H9 (cell line): ENCODE data around the gene GAREM1. TPM values are rescaled to one million over a fixed set of nuclear protein-coding genes. Genes with fewer than 3 reads are reported as not detected.

Experiments used
- DNase-seq: peaks from one replicate; pipeline ENCODE4 v3.0.0-alpha.2; 2017
- H2AFZ ChIP-seq: one replicate; pipeline ENCODE4 v1.6.1; 2013; ENCODE audit warnings: mild to moderate bottlenecking, low read length, control low read depth, moderate library complexity
- H2AK5ac ChIP-seq: 2 replicates; pipeline ENCODE4 v1.6.1; 2013; ENCODE audit warnings: low read length, control low read depth, mixed read lengths; ENCODE audit not compliant: insufficient read length
- H2BK120ac ChIP-seq: one replicate; pipeline ENCODE4 v1.6.1; 2013; ENCODE audit warnings: low read depth, mild to moderate bottlenecking, low read length, control low read depth, inconsistent platforms; ENCODE audit not compliant: poor library complexity, severe bottlenecking
- H2BK12ac ChIP-seq: 2 replicates; pipeline ENCODE4 v1.6.1; 2013; ENCODE audit warnings: low read length, control low read depth, mixed read lengths, low read depth; ENCODE audit not compliant: insufficient read length
- H2BK15ac ChIP-seq: 2 replicates; pipeline ENCODE4 v1.6.1; 2013; ENCODE audit warnings: low read depth, low read length, control low read depth
- H2BK20ac ChIP-seq: one replicate; pipeline ENCODE4 v1.6.1; 2013; ENCODE audit warnings: low read depth, mild to moderate bottlenecking, low read length, control low read depth, inconsistent platforms; ENCODE audit not compliant: poor library complexity, severe bottlenecking
- H2BK5ac ChIP-seq: 2 replicates; pipeline ENCODE4 v1.6.1; 2013; ENCODE audit warnings: low read length, control low read depth, mixed read lengths; ENCODE audit not compliant: insufficient read length
- H3K14ac ChIP-seq: 2 replicates; pipeline ENCODE4 v1.6.1; 2013; ENCODE audit warnings: low read length, control low read depth; ENCODE audit not compliant: insufficient read depth
- H3K18ac ChIP-seq: 2 replicates; pipeline ENCODE4 v1.6.1; 2013; ENCODE audit warnings: low read depth, mild to moderate bottlenecking, mixed read lengths, low read length, control low read depth; ENCODE audit not compliant: insufficient read length
- H3K23ac ChIP-seq: 2 replicates; pipeline ENCODE4 v1.6.1; 2013; ENCODE audit warnings: low read length, control low read depth, mixed read lengths, low read depth; ENCODE audit not compliant: insufficient read length
- H3K23me2 ChIP-seq: 2 replicates; pipeline ENCODE4 v1.6.1; 2013; ENCODE audit warnings: low read depth, mild to moderate bottlenecking, mixed read lengths, low read length, control low read depth; ENCODE audit not compliant: insufficient read length, poor library complexity, severe bottlenecking
- H3K27ac ChIP-seq: 2 replicates; pipeline ENCODE4 v1.5.1; 2013; ENCODE audit warnings: low read length, control low read depth, mixed read lengths, low read depth; ENCODE audit not compliant: insufficient read length
- H3K27me3 ChIP-seq: 2 replicates; pipeline ENCODE4 v1.6.1; 2013; ENCODE audit warnings: low read length, control low read depth, inconsistent platforms; ENCODE audit not compliant: insufficient read depth
- H3K4ac ChIP-seq: 2 replicates; pipeline ENCODE4 v1.6.1; 2013; ENCODE audit warnings: low read depth, mild to moderate bottlenecking, control low read depth, inconsistent platforms, low read length, moderate library complexity
- H3K4me1 ChIP-seq: 2 replicates; pipeline ENCODE4 v1.6.1; 2013; ENCODE audit warnings: low read length, control low read depth, inconsistent platforms; ENCODE audit not compliant: insufficient read depth
- H3K4me2 ChIP-seq: 2 replicates; pipeline ENCODE4 v1.6.1; 2013; ENCODE audit warnings: low read length, control low read depth, mixed read lengths; ENCODE audit not compliant: insufficient read length, insufficient read depth
- H3K56ac ChIP-seq: 2 replicates; pipeline ENCODE4 v1.6.1; 2013; ENCODE audit warnings: low read depth, mild to moderate bottlenecking, mixed read lengths, low read length, control low read depth; ENCODE audit not compliant: insufficient read length
- H3K79me1 ChIP-seq: 2 replicates; pipeline ENCODE4 v1.6.1; 2013; ENCODE audit warnings: low read depth, mild to moderate bottlenecking, moderate library complexity, low read length, control low read depth, inconsistent platforms; ENCODE audit not compliant: insufficient read depth, poor library complexity, severe bottlenecking
- H3K79me2 ChIP-seq: 2 replicates; pipeline ENCODE4 v1.6.1; 2013; ENCODE audit warnings: low read length, control low read depth, inconsistent platforms; ENCODE audit not compliant: insufficient read depth
- H3K9ac ChIP-seq: 2 replicates; pipeline ENCODE4 v1.6.1; 2013; ENCODE audit warnings: low read length, control low read depth, mixed read lengths; ENCODE audit not compliant: insufficient read length; ENCODE audit errors: extremely low read depth
- H3K9me3 ChIP-seq: one replicate; pipeline ENCODE4 v1.6.1; 2013; ENCODE audit warnings: low read depth, low read length, inconsistent platforms; ENCODE audit not compliant: control insufficient read depth
- H3T11ph ChIP-seq: one replicate; pipeline ENCODE4 v1.6.1; 2013; ENCODE audit warnings: mild to moderate bottlenecking, low read length, control low read depth, inconsistent platforms
- H4K20me1 ChIP-seq: one replicate; pipeline ENCODE4 v1.6.1; 2013; ENCODE audit not compliant: control insufficient read depth, insufficient read length, insufficient read depth
- H4K5ac ChIP-seq: 2 replicates; pipeline ENCODE4 v1.6.1; 2013; ENCODE audit warnings: low read depth, mild to moderate bottlenecking, mixed read lengths, low read length, control low read depth; ENCODE audit not compliant: insufficient read length
- H4K8ac ChIP-seq: replicated peaks from 2 replicates; pipeline ENCODE4 v1.6.1; 2013; ENCODE audit warnings: low read length, control low read depth, mixed read lengths, low read depth; ENCODE audit not compliant: insufficient read length
- H4K91ac ChIP-seq: 2 replicates; pipeline ENCODE4 v1.6.1; 2013; ENCODE audit warnings: low read depth, mild to moderate bottlenecking, moderate library complexity, mixed read lengths, low read length, control low read depth; ENCODE audit not compliant: insufficient read length
- H3K27ac Mint-ChIP-seq, 3 experiments: 2 replicates in 2 of 3; 3 replicates in 1 of 3; pipeline ENCODE4 v1.8.0; 2020 to 2021; ENCODE audit warnings: mixed read lengths in 3 of 3, mild to moderate bottlenecking in 1 of 3, moderate library complexity in 1 of 3
- H3K27me3 Mint-ChIP-seq: 2 replicates; pipeline ENCODE4 v1.8.0; 2021; ENCODE audit warnings: low read depth, mild to moderate bottlenecking, moderate library complexity, mixed read lengths
- H3K36me3 Mint-ChIP-seq, 3 experiments: 2 replicates in 2 of 3; 3 replicates in 1 of 3; pipeline ENCODE4 v1.8.0; 2020 to 2021; ENCODE audit warnings: low read depth in 3 of 3, mixed read lengths in 3 of 3; ENCODE audit not compliant: insufficient read depth in 1 of 3
- H3K4me1 Mint-ChIP-seq, 2 experiments: 2 replicates each; pipeline ENCODE4 v1.8.0; 2020; ENCODE audit warnings: mixed read lengths in 2 of 2
- H3K4me3 Mint-ChIP-seq, 2 experiments: 2 replicates in 1 of 2; 3 replicates in 1 of 2; pipeline ENCODE4 v1.8.0; 2020 to 2021; ENCODE audit warnings: mild to moderate bottlenecking in 2 of 2, mixed read lengths in 2 of 2, moderate library complexity in 1 of 2
- H3K9me3 Mint-ChIP-seq, 2 experiments: 2 replicates in 1 of 2; 3 replicates in 1 of 2; pipeline ENCODE4 v1.8.0; 2020; ENCODE audit warnings: mild to moderate bottlenecking in 2 of 2, mixed read lengths in 2 of 2, moderate library complexity in 1 of 2
- CTCF ChIP-seq: fragments of 200-600 bp; sonication (generic); conservative IDR thresholded peaks from 3 replicates; pipeline ENCODE4 v1.8.0; 2021; ENCODE audit warnings: antibody characterized with exemption, mild to moderate bottlenecking
- WGBS: extraction: QIAGEN DNeasy Blood & Tissue Kit; methylation state at CpG from one replicate; pipeline ENCODE4 v1.1.7; 2013; ENCODE audit warnings: missing lambda C conversion rate, low lambda C conversion rate, mixed read lengths; ENCODE audit not compliant: insufficient read length; ENCODE audit errors: extremely low coverage; 5-methylcytosine and 5-hydroxymethylcytosine counted together
- total RNA-seq: library from RNA; stranded (reverse); gene quantifications from 2 replicates; pipeline ENCODE4 v1.2.1, GENCODE V29; 2021

GAREM1 gene
- total RNA-seq, 1 experiment from 2014 or later: 4.4 TPM

- Histone ChIP-seq H3K9ac (no peak overlapping the region), H2BK120ac (no peak overlapping the region), H3K23ac (no peak overlapping the region), H4K20me1 (no peaks in the 10 kb centered on the region), H3K4me2 (no peak overlapping the region), H3K27ac (no peak overlapping the region), H3K9me3 (no peaks in the 10 kb centered on the region), H4K5ac (no peak overlapping the region), H2BK20ac (no peak overlapping the region), H4K8ac (no peak overlapping the region), H2AFZ (no peak overlapping the region), H2BK15ac (no peak overlapping the region), H3K27me3 (no peaks in the 10 kb centered on the region), H2BK12ac (no peak overlapping the region), H3K23me2 (no peaks in the 10 kb centered on the region), H3K18ac (no peak overlapping the region), H3K56ac (no peak overlapping the region), H3T11ph (no peak overlapping the region), H2AK5ac (no peak overlapping the region), H2BK5ac (no peak overlapping the region), H3K14ac (no peak overlapping the region), H3K79me2 (no peaks in the 10 kb centered on the region), H3K4me1 (no peaks in the 10 kb centered on the region), H4K91ac (no peak overlapping the region), H3K4ac (no peak overlapping the region), H3K79me1 (no peaks in the 10 kb centered on the region)
- peaks cover 0 to 14% (median 6%) of the 10 kb centered on the region in 3 experiments; a peak in 6 of 7 replicates for H3K36me3 Mint-ChIP-seq
- no peak overlapping the region for H3K27ac Mint-ChIP-seq
- no peak for DNase-seq
- no peak for TF ChIP-seq CTCF
- peaks cover 21% of the 10 kb centered on the region in 2 experiments for H3K4me1 Mint-ChIP-seq
- no peaks in the 10 kb centered on the region for H3K27me3 Mint-ChIP-seq
- WGBS: no CpG with 5 or more reads among the region's 4 CpGs
- H3K9me3 Mint-ChIP-seq: no peaks in the 10 kb centered on the region
- H3K4me3 Mint-ChIP-seq: no peak overlapping the region
These were observed 203.2 kb downstream of the GAREM1 start for GRCh38 chr18:32267463-32267862.
